A673 (cell line): Measurements from ENCODE around the gene ENTHD1.

Experiments used
- CTCF ChIP-seq: fragments of 300-800, 200-600 bp; sonication (generic); conservative IDR thresholded peaks from 2 replicates; pipeline ENCODE4 v1.5.1; 2017; ENCODE audit warnings: low read depth, mild to moderate bottlenecking, antibody characterized with exemption, low read length, moderate library complexity, mixed read lengths
- EZH2 ChIP-seq: fragments of 200-600 bp; sonication (generic); IDR thresholded peaks from 2 replicates; pipeline ENCODE4 v1.6.1; 2017; ENCODE audit warnings: borderline replicate concordance, low read depth, mild to moderate bottlenecking, mixed read lengths, antibody characterized with exemption, low read length; ENCODE audit not compliant: poor library complexity, severe bottlenecking

GRCh38 chr22:39785232-39785631 is 108.3 kb downstream of the ENTHD1 start:
- TF ChIP-seq CTCF (no peak), EZH2 (no peak)
